Neural crest cell (in vitro differentiated cells): ENCODE measurements around the gene SMAD6. TPM values are rescaled to one million over a fixed set of nuclear protein-coding genes. Genes with fewer than 3 reads are reported as not detected.

ENCODE experiments used
- DNase-seq: peaks from one replicate; pipeline ENCODE4 v3.0.0; 2021; ENCODE audit warnings: low read depth, mixed read lengths, low spot score
- H3K27ac Mint-ChIP-seq: one replicate; pipeline ENCODE4 v1.8.0; 2021; ENCODE audit warnings: mild to moderate bottlenecking, mixed read lengths; ENCODE audit not compliant: unreplicated experiment
- H3K27me3 Mint-ChIP-seq: 2 replicates; pipeline ENCODE4 v1.8.0; 2021; ENCODE audit warnings: low read depth, mild to moderate bottlenecking, mixed read lengths
- H3K36me3 Mint-ChIP-seq: 2 replicates; pipeline ENCODE4 v1.8.0; 2021; ENCODE audit warnings: low read depth, mild to moderate bottlenecking, mixed read lengths
- H3K4me1 Mint-ChIP-seq: 2 replicates; pipeline ENCODE4 v1.8.0; 2021; ENCODE audit warnings: mixed read lengths
- H3K4me3 Mint-ChIP-seq: one replicate; pipeline ENCODE4 v1.8.0; 2021; ENCODE audit warnings: mild to moderate bottlenecking, mixed read lengths
- H3K9me3 Mint-ChIP-seq: 2 replicates; pipeline ENCODE4 v1.8.0; 2021; ENCODE audit warnings: mixed read lengths
- total RNA-seq: library from RNA; stranded (reverse); gene quantifications from 2 replicates; pipeline ENCODE4 v1.2.1, GENCODE V29; 2021
- TF ChIP-seq, protein P1 (sequence below): fragments of 200-600 bp; sonication (generic); conservative IDR thresholded peaks from 2 replicates; pipeline ENCODE4 v1.5.0; 2021; ENCODE audit warnings: antibody characterized with exemption, mild to moderate bottlenecking

Gene SMAD6
- total RNA-seq, 1 donor from 2014 or later = 4.7 TPM

- TF ChIP-seq, protein P1, sequence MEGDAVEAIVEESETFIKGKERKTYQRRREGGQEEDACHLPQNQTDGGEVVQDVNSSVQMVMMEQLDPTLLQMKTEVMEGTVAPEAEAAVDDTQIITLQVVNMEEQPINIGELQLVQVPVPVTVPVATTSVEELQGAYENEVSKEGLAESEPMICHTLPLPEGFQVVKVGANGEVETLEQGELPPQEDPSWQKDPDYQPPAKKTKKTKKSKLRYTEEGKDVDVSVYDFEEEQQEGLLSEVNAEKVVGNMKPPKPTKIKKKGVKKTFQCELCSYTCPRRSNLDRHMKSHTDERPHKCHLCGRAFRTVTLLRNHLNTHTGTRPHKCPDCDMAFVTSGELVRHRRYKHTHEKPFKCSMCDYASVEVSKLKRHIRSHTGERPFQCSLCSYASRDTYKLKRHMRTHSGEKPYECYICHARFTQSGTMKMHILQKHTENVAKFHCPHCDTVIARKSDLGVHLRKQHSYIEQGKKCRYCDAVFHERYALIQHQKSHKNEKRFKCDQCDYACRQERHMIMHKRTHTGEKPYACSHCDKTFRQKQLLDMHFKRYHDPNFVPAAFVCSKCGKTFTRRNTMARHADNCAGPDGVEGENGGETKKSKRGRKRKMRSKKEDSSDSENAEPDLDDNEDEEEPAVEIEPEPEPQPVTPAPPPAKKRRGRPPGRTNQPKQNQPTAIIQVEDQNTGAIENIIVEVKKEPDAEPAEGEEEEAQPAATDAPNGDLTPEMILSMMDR = no peak
- no peaks in the 10 kb centered on the region for H3K36me3 Mint-ChIP-seq
- DNase-seq = no peak
- no peaks in the 10 kb centered on the region for H3K27me3 Mint-ChIP-seq
- peak overlapping the region; percentile 83 for H3K27ac Mint-ChIP-seq
- no peak overlapping the region for H3K4me3 Mint-ChIP-seq
- no peaks in the 10 kb centered on the region for H3K9me3 Mint-ChIP-seq
- H3K4me1 Mint-ChIP-seq = peaks cover 53% of the 10 kb centered on the region
These were observed 70.6 kb downstream of the SMAD6 start for GRCh38 chr15:66772604-66773128.

GRCh38 chr15:66773129-66773873 lies 71.3 kb downstream of the SMAD6 start:
- Mint-ChIP-seq H3K4me1 (peaks cover 53% of the 10 kb centered on the region), H3K27ac (peak overlapping the region; percentile 92), H3K36me3 (no peaks in the 10 kb centered on the region), H3K9me3 (no peaks in the 10 kb centered on the region), H3K27me3 (no peaks in the 10 kb centered on the region), H3K4me3 (no peak overlapping the region)
- TF ChIP-seq, protein P1 = no peak
- no peak for DNase-seq

DNA sequence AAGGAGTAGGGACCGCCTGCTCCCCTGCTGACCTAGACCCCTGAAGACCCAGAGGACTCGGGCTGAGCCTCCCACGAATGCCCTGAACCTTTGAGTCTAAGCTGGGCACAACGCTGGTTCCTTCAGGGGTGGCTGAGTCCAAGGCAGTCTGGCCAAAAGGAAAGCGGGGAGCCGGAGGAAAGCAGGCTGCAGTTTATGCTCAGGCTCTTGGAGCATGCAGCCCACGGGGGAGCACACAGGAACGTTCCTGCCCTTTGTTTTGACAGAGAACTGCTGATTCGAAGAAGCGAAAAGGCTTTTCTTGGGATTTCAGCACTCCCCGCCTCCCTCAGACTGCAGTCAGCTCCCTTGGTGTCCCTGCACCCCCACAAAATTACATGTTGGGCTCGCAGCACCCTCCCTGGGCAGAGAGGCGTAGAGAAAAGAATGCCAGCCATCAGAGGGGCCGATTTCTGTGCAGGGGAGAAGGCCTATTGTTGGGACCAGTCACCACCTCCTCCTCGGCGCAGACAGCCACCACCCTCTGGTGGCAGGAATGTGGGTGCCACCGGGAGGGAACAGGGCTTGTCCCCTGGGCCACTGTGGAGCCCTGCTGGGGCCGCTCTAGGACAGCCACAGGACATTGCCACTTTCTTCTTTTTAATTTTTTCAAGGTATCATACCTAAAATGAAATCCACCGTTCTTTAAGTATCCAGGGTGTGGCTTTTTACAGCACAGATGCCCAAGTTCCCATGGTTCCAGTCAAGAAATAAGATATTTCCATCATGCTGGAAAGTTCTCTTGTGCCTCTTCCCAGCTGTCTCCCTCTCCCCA lies 72.2 kb downstream of the SMAD6 start:
- Mint-ChIP-seq H3K4me3 (no peak overlapping the region), H3K4me1 (peaks cover 53% of the 10 kb centered on the region)

DNA sequence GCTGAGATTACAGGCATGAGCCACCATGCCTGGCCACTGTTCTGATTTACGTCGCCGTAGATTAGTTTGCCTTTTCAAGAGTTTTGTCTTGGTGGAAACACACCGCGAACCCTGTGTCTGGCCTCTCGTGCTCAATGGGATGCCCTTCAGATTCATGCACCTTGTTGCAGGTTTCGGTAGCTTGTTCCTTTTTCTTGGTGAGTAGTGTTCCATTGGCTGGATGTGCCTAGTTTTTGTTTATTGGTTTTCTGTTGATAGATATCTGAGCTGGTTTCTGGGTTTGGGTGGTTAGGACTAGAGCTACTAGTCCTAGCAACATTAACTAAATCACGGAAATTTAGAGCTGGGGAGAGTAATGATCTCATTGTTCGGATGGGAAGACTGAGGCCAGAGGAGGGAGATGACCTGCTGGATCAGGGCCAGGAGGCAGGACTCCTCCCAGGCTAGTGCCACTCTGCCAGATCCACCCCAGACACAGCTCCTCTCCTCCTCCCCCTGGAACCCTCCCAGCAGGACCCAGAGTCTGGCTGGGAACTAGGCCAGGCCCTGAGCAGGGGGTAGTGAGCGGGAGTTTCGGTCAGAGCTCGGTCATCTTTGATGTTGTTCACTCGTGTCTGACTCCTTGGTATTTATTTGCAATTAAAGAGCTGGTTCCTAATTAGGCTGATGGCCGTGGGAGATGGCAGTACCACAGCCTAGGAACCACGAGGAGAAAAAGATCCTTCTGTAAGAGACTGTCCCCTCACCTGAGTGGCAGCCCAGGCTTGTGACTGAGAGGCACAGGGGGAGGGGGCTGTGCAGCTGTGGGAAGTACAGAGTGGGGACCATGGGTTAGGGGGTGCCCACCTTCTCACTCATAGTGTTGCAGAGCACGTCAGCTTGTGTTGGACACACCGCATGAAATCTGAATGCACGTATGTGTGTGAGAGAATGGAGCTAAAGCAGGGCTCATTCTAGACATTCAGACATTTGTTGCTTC lies 73.4 kb downstream of the SMAD6 start:
- Mint-ChIP-seq H3K4me3 (no peak overlapping the region), H3K27me3 (no peaks in the 10 kb centered on the region), H3K9me3 (no peaks in the 10 kb centered on the region), H3K27ac (peak overlapping the region; percentile 67), H3K4me1 (peaks cover 51% of the 10 kb centered on the region), H3K36me3 (no peaks in the 10 kb centered on the region)
- TF ChIP-seq, protein P1 = no peak
- DNase-seq = no peak

More for the DNA sequence above, 72.2 kb downstream of the SMAD6 start:
- TF ChIP-seq, protein P1 = peak; percentile 98
- Mint-ChIP-seq H3K36me3 (no peaks in the 10 kb centered on the region), H3K27ac (peak overlapping the region; percentile 92), H3K27me3 (no peaks in the 10 kb centered on the region), H3K9me3 (no peaks in the 10 kb centered on the region)
- DNase-seq = peak; percentile 92

DNA sequence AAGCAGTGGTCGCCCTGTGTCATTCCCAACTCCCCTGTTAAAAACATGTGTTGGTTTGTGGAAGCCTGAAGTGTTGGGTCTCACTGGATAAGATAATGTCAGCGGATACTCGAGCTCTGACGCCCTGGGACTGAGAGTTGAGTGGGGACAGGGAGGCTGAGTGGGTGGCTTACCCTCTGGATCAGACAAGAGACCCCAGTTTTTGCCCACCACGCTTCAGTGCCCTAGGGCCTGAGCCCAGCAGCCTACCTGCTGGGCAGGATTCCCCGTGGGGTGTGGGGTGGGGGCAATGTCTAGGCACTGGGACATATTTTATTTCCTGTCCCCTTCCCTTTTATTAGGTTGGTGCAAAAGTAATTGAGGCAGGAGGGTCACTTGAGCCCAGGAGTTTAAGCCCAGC lies 75.0 kb downstream of the SMAD6 start:
- DNase-seq = no peak
- Mint-ChIP-seq H3K27ac (no peak overlapping the region), H3K9me3 (no peaks in the 10 kb centered on the region), H3K4me3 (no peak overlapping the region), H3K36me3 (no peaks in the 10 kb centered on the region), H3K4me1 (peaks cover 38% of the 10 kb centered on the region), H3K27me3 (no peaks in the 10 kb centered on the region)
- TF ChIP-seq, protein P1 = no peak
